LNCaP clone FGC (cell line): ENCODE measurements around the gene DDHD1.

ENCODE experiments used
- DNase-seq: peaks from one replicate; pipeline ENCODE4 v3.0.0-alpha.2; 2011; ENCODE audit warnings: low read depth
- H3K4me3 ChIP-seq: 2 replicates; pipeline ENCODE4 v1.5.1; 2011; ENCODE audit warnings: mild to moderate bottlenecking, low read depth, low read length, control low read depth
- TF ChIP-seq, protein P1 (sequence below): IDR thresholded peaks from 2 replicates; pipeline ENCODE4 v1.5.1; 2012; ENCODE audit warnings: mild to moderate bottlenecking; ENCODE audit not compliant: control insufficient read depth, insufficient read depth; ENCODE audit errors: extremely low read depth

Gene DDHD1

DNA sequence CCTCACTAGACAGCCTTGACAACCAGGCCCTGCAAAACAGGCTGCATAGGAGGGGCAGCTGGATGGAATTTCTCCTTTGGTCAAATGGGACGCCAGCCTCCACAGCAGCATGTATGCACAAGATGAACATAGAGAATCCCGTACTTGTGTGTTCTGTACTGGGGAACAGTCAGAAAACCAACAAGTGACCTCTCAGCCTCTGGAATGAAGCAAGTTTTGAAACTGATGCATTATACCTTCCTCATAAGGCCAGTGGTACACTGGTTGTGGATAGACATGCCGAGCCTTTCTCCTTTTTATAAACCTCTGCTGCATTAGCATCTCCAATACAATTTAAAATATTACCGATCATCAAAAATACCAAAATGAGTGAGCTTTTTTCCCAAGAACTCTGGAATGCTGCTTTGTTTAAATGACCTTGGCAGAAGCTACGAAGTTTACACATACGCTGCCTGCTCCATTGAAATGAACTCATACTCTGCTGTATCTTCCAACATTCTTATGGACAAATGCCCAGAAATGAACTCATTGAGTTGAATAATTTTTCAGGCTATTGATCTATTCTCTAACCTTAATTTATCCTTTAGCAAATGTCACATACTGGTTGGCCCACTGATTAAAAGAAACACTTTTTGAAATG is 154.6 kb downstream of the DDHD1 start:
- TF ChIP-seq, protein P1, sequence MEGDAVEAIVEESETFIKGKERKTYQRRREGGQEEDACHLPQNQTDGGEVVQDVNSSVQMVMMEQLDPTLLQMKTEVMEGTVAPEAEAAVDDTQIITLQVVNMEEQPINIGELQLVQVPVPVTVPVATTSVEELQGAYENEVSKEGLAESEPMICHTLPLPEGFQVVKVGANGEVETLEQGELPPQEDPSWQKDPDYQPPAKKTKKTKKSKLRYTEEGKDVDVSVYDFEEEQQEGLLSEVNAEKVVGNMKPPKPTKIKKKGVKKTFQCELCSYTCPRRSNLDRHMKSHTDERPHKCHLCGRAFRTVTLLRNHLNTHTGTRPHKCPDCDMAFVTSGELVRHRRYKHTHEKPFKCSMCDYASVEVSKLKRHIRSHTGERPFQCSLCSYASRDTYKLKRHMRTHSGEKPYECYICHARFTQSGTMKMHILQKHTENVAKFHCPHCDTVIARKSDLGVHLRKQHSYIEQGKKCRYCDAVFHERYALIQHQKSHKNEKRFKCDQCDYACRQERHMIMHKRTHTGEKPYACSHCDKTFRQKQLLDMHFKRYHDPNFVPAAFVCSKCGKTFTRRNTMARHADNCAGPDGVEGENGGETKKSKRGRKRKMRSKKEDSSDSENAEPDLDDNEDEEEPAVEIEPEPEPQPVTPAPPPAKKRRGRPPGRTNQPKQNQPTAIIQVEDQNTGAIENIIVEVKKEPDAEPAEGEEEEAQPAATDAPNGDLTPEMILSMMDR: no peak
- no peak overlapping the region for H3K4me3 ChIP-seq
- DNase-seq: no peak

DNA sequence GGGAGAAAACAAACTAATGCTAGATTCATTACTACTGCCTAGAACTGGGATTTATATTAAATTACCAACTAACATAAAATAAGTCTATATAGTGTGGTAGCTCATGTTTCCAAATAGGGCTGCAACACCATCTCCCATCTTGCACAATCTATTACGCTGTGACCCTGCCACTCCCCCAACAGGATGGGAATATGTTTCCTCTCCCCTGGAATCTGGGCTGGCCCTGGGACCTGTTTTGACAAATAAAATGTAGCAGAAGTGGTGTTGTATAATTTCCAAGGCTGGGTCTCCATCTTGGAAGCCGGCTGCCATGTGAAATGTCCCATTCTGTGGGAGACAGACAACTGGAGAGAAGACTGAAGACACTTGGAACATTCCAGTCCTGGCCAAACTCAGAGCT is 156.6 kb downstream of the DDHD1 start:
- H3K4me3 ChIP-seq: no peak overlapping the region
- TF ChIP-seq, protein P1: no peak
- DNase-seq: no peak

DNA sequence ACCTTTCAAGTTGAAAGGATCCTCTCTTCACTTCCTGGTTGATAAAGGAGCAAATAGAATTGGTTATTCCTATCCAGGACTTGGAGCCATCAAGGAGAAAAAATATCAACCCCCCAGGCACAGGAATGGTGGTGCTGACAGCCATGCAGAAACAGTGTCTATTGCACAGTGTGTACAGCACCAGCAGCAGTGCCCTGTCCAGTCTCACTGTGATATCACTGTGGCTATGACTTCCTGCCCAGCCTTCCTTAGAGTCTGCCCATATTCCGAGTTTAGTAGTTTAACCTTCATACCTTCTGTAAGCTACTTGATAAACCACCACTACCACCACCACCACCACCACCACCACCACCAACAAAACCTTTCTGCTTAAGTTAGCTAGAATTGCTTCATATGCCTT is 157.1 kb downstream of the DDHD1 start:
- no peak overlapping the region for H3K4me3 ChIP-seq

DNA sequence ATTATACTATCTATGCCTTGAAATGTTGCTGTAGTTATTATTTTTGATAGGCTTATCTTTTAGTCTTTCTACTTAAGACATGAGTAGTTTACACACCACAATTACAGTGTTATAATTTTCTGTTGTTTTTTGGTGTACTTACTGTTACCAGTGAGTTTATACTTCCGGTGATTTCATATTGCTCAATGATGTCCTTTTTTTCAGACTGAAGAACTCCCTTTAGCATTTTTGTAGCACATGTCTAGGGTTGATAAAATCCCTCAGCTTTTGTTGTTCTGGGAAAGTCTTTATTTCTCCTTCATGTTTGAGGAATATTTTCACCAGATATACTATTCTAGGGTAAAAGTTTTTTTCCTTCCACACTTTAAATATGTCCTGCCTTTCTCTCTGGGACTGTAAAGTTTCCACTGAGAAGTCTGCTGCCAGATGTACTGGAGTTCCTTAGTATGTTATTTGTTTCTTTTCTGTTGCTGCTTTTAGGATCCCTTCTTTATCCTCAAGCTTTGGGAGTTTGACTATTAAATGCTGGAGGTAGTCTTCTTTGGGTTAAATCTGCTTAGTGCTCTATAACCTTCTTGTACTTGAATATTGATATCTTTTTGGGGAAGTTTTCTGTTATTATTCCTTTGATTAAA is 160.8 kb downstream of the DDHD1 start:
- DNase-seq: no peak
- no peak overlapping the region for H3K4me3 ChIP-seq
- TF ChIP-seq, protein P1: no peak

More for the DNA sequence above, 157.1 kb downstream of the DDHD1 start:
- DNase-seq: no peak
- TF ChIP-seq, protein P1: no peak

GRCh38 chr14:52988139-52988538 is 165.0 kb downstream of the DDHD1 start:
- no peak overlapping the region for H3K4me3 ChIP-seq
- TF ChIP-seq, protein P1: no peak
- no peak for DNase-seq

DNA sequence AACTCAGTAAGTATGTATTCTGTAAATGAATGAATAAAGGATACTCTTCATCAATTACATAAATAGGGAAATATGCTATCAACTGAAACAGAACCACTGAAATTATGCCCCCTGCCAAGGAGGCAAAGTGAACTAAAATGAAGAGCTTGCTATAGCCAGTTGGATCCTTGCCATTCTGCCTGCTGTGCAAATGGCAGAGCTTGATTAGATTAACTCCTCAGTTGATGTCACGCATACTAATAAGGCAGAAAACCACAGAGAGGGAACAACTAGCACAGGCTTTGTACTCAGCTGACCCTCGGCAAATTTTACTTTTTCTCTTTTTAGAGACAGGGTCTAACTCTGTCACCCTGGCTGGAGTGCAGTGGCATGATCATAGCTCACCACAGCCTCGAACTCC is 165.6 kb downstream of the DDHD1 start:
- TF ChIP-seq, protein P1: no peak
- no peak overlapping the region for H3K4me3 ChIP-seq
- no peak for DNase-seq

DNA sequence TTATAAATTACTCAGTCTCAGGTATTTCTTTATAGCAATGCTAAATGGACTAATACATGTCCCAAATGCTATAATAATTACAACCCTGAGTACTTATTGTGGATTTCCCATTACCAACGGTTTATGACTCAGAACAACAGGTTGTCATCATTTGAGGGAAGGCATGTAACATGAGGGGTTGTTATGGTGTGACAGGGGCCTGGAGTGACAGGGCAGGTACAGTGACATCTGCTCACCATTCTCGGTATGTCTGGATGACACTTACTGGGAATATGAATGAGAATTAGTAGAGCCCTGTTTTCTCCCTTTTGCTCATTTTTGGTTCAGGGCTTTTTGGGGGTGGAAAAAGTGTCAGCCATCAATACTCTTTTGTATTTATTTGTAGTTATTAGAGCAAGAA is 166.1 kb downstream of the DDHD1 start:
- no peak overlapping the region for H3K4me3 ChIP-seq
- DNase-seq: no peak
- TF ChIP-seq, protein P1: no peak
